K562 (cell line): Measurements from ENCODE around the gene MIER2. TPM values are rescaled to one million over a fixed set of nuclear protein-coding genes. Genes with fewer than 3 reads are reported as not detected.

Source experiments
- ATF1 ChIP-seq, 2 experiments: fragments of 450-650 bp in 1 of 2; IDR thresholded peaks; 2 replicates each; pipeline ENCODE4 v1.6.1; 2016; ENCODE audit warnings: missing compliant biosample characterization in 1 of 2, missing genetic modification characterization in 1 of 2
- CBX3 ChIP-seq, 2 experiments: IDR thresholded peaks; 1 replicate in 1 of 2; 2 replicates in 1 of 2; pipeline ENCODE4 v1.6.1; 2012; ENCODE audit warnings: inconsistent platforms in 2 of 2, low read length in 2 of 2, borderline replicate concordance in 1 of 2, control low read depth in 1 of 2
- KLF13 ChIP-seq: fragments of 450-650 bp; IDR thresholded peaks from 2 replicates; pipeline ENCODE4 v1.6.1; 2016; ENCODE audit warnings: missing genetic modification characterization, low read depth, mild to moderate bottlenecking, missing compliant biosample characterization, moderate library complexity, borderline replicate concordance
- LCOR ChIP-seq: sonication (generic); formaldehyde crosslinking; IDR thresholded peaks from 2 replicates; pipeline ENCODE4 v1.8.0; 2022; ENCODE audit warnings: mild to moderate bottlenecking, missing genetic modification reagents
- MBD2 ChIP-seq: sonication (generic); IDR thresholded peaks from 2 replicates; pipeline ENCODE4 v1.6.1; 2016; ENCODE audit warnings: low read depth, borderline replicate concordance
- MTA3 ChIP-seq: fragments of 450-650 bp; formaldehyde crosslinking; IDR thresholded peaks from 2 replicates; pipeline ENCODE4 v1.6.1; 2017; ENCODE audit warnings: mild to moderate bottlenecking, borderline replicate concordance
- THAP12 ChIP-seq: fragments of 250-450 bp; sonication (Bioruptor Pico); IDR thresholded peaks from 2 replicates; pipeline ENCODE4 v1.9.0; 2021; ENCODE audit warnings: mild to moderate bottlenecking, inconsistent platforms
- VEZF1 ChIP-seq: fragments of 200-800 bp; sonication (Bioruptor generic); IDR thresholded peaks from 2 replicates; pipeline ENCODE4 v1.6.1; 2017; ENCODE audit warnings: missing genetic modification characterization, missing compliant biosample characterization
- ZNF184 ChIP-seq: sonication (generic); formaldehyde crosslinking; IDR thresholded peaks from 2 replicates; pipeline ENCODE4 v1.5.0; 2020; ENCODE audit warnings: missing genetic modification reagents
- polyA plus RNA-seq, 8 experiments: library from polyadenylated mRNA; depleted of rRNA in 4 of 8; stranded (reverse) in 5 of 8; unstranded in 3 of 8; fragments of >200 nt; fragmentation: Nextera tagmentation in 2 of 8; fragmentation: Illumina TruSeq in 1 of 8; extraction: Ambion mirVana in 2 of 8; extraction: Trizol in 1 of 8; gene quantifications; 2 replicates each; pipeline versions ENCODE4 v1.2.1 to v1.2.3, GENCODE V29; 2011 to 2014; ENCODE audit warnings: inconsistent platforms in 1 of 8, missing spikeins in 1 of 8
- total RNA-seq, 7 experiments: library from RNA; depleted of rRNA in 6 of 7; stranded (reverse); fragments of >200 nt in 6 of 7; fragmentation: Illumina TruSeq in 2 of 7; extraction: Trizol in 2 of 7; gene quantifications; 2 replicates each; pipeline versions ENCODE4 v1.2.1 to v1.2.3, GENCODE V29; 2011 to 2021; ENCODE audit warnings: low replicate concordance in 1 of 7
- TF ChIP-seq, protein P1 (sequence below), 2 experiments: fragments of 450-650 bp in 1 of 2; sonication (generic) in 1 of 2; formaldehyde crosslinking in 1 of 2; IDR thresholded peaks; 2 replicates each; pipeline versions ENCODE4 v1.7.1 to v1.9.0; 2016 to 2022; ENCODE audit warnings: inconsistent platforms in 1 of 2, mild to moderate bottlenecking in 1 of 2, missing genetic modification reagents in 1 of 2
- TF ChIP-seq, protein P2 (sequence below): fragments of 250-450 bp; sonication (Bioruptor Pico); IDR thresholded peaks from 2 replicates; pipeline ENCODE4 v1.5.0; 2020; ENCODE audit warnings: mild to moderate bottlenecking

Gene MIER2
- total and polyA plus RNA-seq, 9 of the 15 experiments (the other 6 are each of a cell fraction or from before 2014, with no cell fraction given) = 0.46 to 34.7 (median 15.6) TPM

GRCh38 chr19:344625-345319 lies at the start of gene MIER2 (continued):
- TF ChIP-seq, protein P1, sequence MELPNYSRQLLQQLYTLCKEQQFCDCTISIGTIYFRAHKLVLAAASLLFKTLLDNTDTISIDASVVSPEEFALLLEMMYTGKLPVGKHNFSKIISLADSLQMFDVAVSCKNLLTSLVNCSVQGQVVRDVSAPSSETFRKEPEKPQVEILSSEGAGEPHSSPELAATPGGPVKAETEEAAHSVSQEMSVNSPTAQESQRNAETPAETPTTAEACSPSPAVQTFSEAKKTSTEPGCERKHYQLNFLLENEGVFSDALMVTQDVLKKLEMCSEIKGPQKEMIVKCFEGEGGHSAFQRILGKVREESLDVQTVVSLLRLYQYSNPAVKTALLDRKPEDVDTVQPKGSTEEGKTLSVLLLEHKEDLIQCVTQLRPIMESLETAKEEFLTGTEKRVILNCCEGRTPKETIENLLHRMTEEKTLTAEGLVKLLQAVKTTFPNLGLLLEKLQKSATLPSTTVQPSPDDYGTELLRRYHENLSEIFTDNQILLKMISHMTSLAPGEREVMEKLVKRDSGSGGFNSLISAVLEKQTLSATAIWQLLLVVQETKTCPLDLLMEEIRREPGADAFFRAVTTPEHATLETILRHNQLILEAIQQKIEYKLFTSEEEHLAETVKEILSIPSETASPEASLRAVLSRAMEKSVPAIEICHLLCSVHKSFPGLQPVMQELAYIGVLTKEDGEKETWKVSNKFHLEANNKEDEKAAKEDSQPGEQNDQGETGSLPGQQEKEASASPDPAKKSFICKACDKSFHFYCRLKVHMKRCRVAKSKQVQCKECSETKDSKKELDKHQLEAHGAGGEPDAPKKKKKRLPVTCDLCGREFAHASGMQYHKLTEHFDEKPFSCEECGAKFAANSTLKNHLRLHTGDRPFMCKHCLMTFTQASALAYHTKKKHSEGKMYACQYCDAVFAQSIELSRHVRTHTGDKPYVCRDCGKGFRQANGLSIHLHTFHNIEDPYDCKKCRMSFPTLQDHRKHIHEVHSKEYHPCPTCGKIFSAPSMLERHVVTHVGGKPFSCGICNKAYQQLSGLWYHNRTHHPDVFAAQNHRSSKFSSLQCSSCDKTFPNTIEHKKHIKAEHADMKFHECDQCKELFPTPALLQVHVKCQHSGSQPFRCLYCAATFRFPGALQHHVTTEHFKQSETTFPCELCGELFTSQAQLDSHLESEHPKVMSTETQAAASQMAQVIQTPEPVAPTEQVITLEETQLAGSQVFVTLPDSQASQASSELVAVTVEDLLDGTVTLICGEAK (IDR thresholded peaks at IDR 0.05) = 0 out of 2 replicates have a peak, but pooled peaks have one; percentile 22
- TF ChIP-seq, protein P1 (CRISPR knock-in tag; IDR thresholded peaks at IDR 0.05) = no peak
- TF ChIP-seq THAP12 (CRISPR knock-in tag) = peak; percentile 17; the same call in 1 of the 2 replicates
- no peak for TF ChIP-seq ZNF184 (CRISPR knock-in tag)
- TF ChIP-seq VEZF1 (CRISPR knock-in tag) = peak; percentile 99
- peak in 1 of 2 experiments; percentile 78; a peak in 2 of 3 replicates for TF ChIP-seq CBX3 (IDR thresholded peaks at IDR 0.05; ENCODE audit: borderline replicate concordance in 1 of 2, low read length in 2 of 2)
- no peak for TF ChIP-seq ATF1 (CRISPR knock-in tag; IDR thresholded peaks at IDR 0.05)
- TF ChIP-seq ATF1 (tag; IDR thresholded peaks at IDR 0.05) = 0 out of 2 replicates have a peak, but pooled peaks have one; percentile 19
- no peak for TF ChIP-seq LCOR
- TF ChIP-seq, protein P2, sequence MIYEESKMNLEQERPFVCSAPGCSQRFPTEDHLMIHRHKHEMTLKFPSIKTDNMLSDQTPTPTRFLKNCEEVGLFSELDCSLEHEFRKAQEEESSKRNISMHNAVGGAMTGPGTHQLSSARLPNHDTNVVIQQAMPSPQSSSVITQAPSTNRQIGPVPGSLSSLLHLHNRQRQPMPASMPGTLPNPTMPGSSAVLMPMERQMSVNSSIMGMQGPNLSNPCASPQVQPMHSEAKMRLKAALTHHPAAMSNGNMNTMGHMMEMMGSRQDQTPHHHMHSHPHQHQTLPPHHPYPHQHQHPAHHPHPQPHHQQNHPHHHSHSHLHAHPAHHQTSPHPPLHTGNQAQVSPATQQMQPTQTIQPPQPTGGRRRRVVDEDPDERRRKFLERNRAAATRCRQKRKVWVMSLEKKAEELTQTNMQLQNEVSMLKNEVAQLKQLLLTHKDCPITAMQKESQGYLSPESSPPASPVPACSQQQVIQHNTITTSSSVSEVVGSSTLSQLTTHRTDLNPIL (CRISPR knock-in tag) = no peak
- TF ChIP-seq KLF13 (tag) = peak; percentile 71; the same call in 1 of the 2 replicates
- no peak for TF ChIP-seq MBD2
- TF ChIP-seq MTA3 = no peak
